AG09319 (cell line): ENCODE data around the gene SLC15A5.

Experiments
- DNase-seq: peaks from one replicate; pipeline ENCODE4 v3.0.0-alpha.2; 2010; ENCODE audit warnings: low read depth; ENCODE audit errors: extremely low read depth
- CTCF ChIP-seq: IDR thresholded peaks from 2 replicates; pipeline ENCODE4 v1.5.1; 2011; ENCODE audit warnings: low read depth, mild to moderate bottlenecking, inconsistent platforms, low read length, moderate library complexity

The SLC15A5 gene

GRCh38 chr12:16307856-16308475 lies 30.5 kb upstream of the SLC15A5 start:
- no peak for DNase-seq
- TF ChIP-seq CTCF: no peak

DNA sequence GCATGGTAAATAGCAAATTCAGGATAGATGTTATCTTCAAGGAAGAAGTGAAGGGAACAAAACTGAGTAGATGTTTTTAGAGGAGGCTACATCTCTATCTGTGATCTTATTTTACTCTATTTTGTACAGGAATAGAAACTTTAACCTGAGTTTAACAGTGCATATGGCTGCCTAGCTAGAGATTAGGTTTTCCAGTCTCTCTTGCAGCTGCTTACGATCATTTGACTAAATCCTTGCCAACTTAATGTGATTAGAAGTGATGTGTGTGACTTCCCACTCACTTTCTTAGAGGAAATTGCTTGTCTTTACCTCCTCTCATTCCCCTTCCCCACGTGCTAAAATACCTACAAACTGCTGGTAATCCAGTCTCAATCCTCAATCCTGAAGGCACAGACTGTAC lies 26.5 kb upstream of the SLC15A5 start:
- no peak for TF ChIP-seq CTCF
- DNase-seq: no peak

DNA sequence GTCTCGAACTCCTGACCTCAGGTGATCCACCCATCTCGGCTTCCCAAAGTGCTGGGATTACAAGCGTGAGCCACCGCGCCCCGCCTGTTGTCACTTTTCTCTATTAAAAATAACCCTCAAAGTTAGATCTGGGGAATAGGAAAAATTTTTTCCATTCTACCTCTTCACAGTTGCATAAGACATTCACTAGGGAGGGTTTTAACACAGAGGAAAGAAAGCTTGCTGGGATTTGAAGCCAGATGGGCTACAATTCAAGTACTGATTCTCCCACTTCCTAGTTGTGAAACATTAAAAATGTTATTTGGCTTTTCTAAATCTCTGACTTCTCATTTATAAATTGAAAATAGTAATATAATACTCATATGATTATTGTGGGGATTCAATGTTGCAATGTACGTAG lies 23.3 kb upstream of the SLC15A5 start:
- no peak for DNase-seq
- no peak for TF ChIP-seq CTCF

DNA sequence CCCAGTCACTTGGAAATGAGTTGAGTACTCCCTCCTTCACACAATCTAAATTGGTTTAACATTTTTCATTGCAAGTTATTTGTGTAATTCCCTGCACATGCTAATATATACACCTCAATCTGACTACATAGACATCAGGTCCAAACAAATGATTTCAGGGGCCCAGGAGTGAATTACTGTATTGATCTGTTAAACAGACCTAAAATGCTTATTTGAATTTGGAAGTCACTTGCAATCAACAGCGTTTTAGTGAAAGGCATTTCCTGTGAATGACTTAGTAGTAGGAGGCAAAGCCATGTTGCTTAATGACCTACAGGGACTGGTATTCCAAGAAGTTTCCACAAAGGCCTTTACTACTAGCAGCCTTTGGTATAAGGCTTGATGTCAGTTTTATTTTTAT lies 22.6 kb upstream of the SLC15A5 start:
- TF ChIP-seq CTCF: no peak
- DNase-seq: no peak

GRCh38 chr12:16299403-16299802 lies 21.9 kb upstream of the SLC15A5 start:
- no peak for TF ChIP-seq CTCF
- no peak for DNase-seq

DNA sequence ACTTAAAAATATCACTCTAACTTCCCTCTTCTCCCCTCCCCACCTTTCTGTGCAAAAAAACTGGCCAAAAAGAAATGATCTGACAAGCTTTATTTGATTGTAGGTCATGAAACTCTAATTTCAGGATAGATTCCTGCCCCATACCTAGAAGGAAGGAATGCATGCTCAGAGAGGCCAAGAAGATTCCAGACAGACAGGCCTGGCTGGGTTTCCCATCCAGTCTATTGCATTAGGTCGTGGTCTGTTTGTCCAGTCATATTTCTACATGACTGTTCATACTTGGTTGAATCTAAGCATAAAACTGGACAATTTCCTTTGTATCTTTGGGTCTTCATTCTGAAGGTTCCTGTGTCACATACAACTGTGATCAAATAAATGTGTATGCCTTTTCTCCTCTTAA lies 20.0 kb upstream of the SLC15A5 start:
- TF ChIP-seq CTCF: no peak
- DNase-seq: no peak

GRCh38 chr12:16294376-16294956 lies 17.0 kb upstream of the SLC15A5 start:
- no peak for DNase-seq
- TF ChIP-seq CTCF: no peak
